Sigmoid colon (tissue), 7 donors: ENCODE results near the gene ZNF654. TPM values are rescaled to one million over a fixed set of nuclear protein-coding genes. Genes with fewer than 3 reads are reported as not detected.

Experiments used
- DNase-seq: peaks from one replicate; pipeline ENCODE4 v3.0.0-alpha.2; 2019
- H3K27ac ChIP-seq, 4 donors: fragments of 200-600 bp; sonication (generic); one replicate each; pipeline ENCODE4 v1.5.1; 2016 to 2019; ENCODE audit warnings: mild to moderate bottlenecking in 1 of 4
- H3K27me3 ChIP-seq, 3 donors: fragments of 200-600 bp; sonication (generic); one replicate each; pipeline ENCODE4 v1.5.1; 2019; ENCODE audit warnings: mild to moderate bottlenecking in 1 of 3
- H3K36me3 ChIP-seq, 4 donors: fragments of 200-600 bp; sonication (generic); one replicate each; pipeline ENCODE4 v1.5.1; 2016 to 2019
- H3K4me1 ChIP-seq, 4 donors: fragments of 200-600 bp; sonication (generic); one replicate each; pipeline ENCODE4 v1.5.1; 2017 to 2019
- H3K4me3 ChIP-seq, 4 donors: fragments of 200-600 bp; sonication (generic); one replicate each; pipeline ENCODE4 v1.5.1; 2017 to 2019; ENCODE audit warnings: mild to moderate bottlenecking in 2 of 4, moderate library complexity in 1 of 4
- H3K9me3 ChIP-seq, 4 donors: fragments of 200-600 bp in 3 of 4; sonication (generic) in 3 of 4; one replicate each; pipeline versions ENCODE4 v1.5.1 to v1.6.1; 2013 to 2019
- CTCF ChIP-seq, 4 experiments: fragments of 450-650 bp in 3 of 4; fragments of 200-600 bp in 1 of 4; IDR thresholded peaks; one replicate each; pipeline ENCODE4 v1.5.1; 2016 to 2019; ENCODE audit warnings: antibody characterized with exemption in 4 of 4, mild to moderate bottlenecking in 3 of 4, moderate library complexity in 2 of 4
- EP300 ChIP-seq, 4 donors: sonication (generic); formaldehyde crosslinking; IDR thresholded peaks; one replicate each; pipeline ENCODE4 v1.6.1; 2017; ENCODE audit warnings: antibody characterized with exemption in 4 of 4
- POLR2A ChIP-seq, 2 donors: fragments of 450-650 bp; IDR thresholded peaks; one replicate each; pipeline ENCODE4 v1.6.1; 2016; ENCODE audit warnings: antibody characterized with exemption in 2 of 2, mild to moderate bottlenecking in 2 of 2, moderate library complexity in 2 of 2
- POLR2AphosphoS5 ChIP-seq, 4 donors: sonication (generic); formaldehyde crosslinking; IDR thresholded peaks; one replicate each; pipeline ENCODE4 v1.6.1; 2017; ENCODE audit warnings: antibody characterized with exemption in 4 of 4
- WGBS, 2 donors: extraction: QIAGEN DNeasy Blood & Tissue Kit; methylation state at CpG; one replicate each; pipeline ENCODE4 v1.1.7; 2013; 5-methylcytosine and 5-hydroxymethylcytosine counted together
- intact Hi-C: fragments of 100-400 bp; cut with DNase I; formaldehyde crosslinking; loops from one replicate; pipeline ENCODE4 v1.15.1; 2023
- polyA plus RNA-seq, 3 donors: library from polyadenylated mRNA; stranded (reverse); fragments of 200-250 nt; gene quantifications; one replicate each; pipeline ENCODE4 v1.2.3, GENCODE V29; 2013
- total RNA-seq, 4 donors: library from RNA; depleted of rRNA; stranded (reverse); fragments of >200 nt; gene quantifications; one replicate each; pipeline ENCODE4 v1.1.0, GENCODE V29; 2016
- donor health status: healthy with polysubstance abuse.
- donor health status: Bipolar disorder and iron deficiency.
- donor health status: healthy.

The ZNF654 gene
- total and polyA plus RNA-seq, 7 donors: 3.0 to 20.2 (median 17.8) TPM

- 82 to 84% methylated on average over 4 of the region's 4 CpGs for WGBS, 2 donors
- Histone ChIP-seq H3K36me3 (no peaks in the 10 kb centered on the region), H3K27me3 (no peaks in the 10 kb centered on the region), H3K27ac (no peak overlapping the region), H3K4me1 (no peaks in the 10 kb centered on the region), H3K9me3 (no peaks in the 10 kb centered on the region), H3K4me3 (no peak overlapping the region)
- no peak for DNase-seq
- intact Hi-C loops: no loop called here
- no peak for TF ChIP-seq EP300 (IDR thresholded peaks at IDR 0.05)
- TF ChIP-seq POLR2A (IDR thresholded peaks at IDR 0.05): no peak
- no peak for TF ChIP-seq POLR2AphosphoS5 (IDR thresholded peaks at IDR 0.05)
- no peak for TF ChIP-seq CTCF (IDR thresholded peaks at IDR 0.05)
Observed at GRCh38 chr3:88191872-88192409, 132.9 kb downstream of the ZNF654 start.

- Histone ChIP-seq H3K27me3 (no peaks in the 10 kb centered on the region), H3K27ac (no peak overlapping the region), H3K4me3 (no peak overlapping the region), H3K9me3 (no peaks in the 10 kb centered on the region), H3K36me3 (no peaks in the 10 kb centered on the region), H3K4me1 (no peaks in the 10 kb centered on the region)
- intact Hi-C loops: no loop called here
- WGBS, 2 donors: 69 to 76% methylated on average over 3 of the region's 3 CpGs
- no peak for TF ChIP-seq POLR2AphosphoS5 (IDR thresholded peaks at IDR 0.05)
- TF ChIP-seq EP300 (IDR thresholded peaks at IDR 0.05): no peak
- TF ChIP-seq POLR2A (IDR thresholded peaks at IDR 0.05): no peak
- no peak for TF ChIP-seq CTCF (IDR thresholded peaks at IDR 0.05)
- no peak for DNase-seq
Observed at GRCh38 chr3:88192631-88193030, 133.6 kb downstream of the ZNF654 start.

Other genes with a start within 250 kb of the ZNF654 start
- gene CGGBP1, start 250 bp upstream of the ZNF654 start, total RNA-seq: 10 to 100 TPM; 62.2 to 80.6 (median 73.9) TPM
- 10 to 100 TPM; 24.6 to 37.8 (median 30.5) TPM for gene CGGBP1, start 250 bp upstream of the ZNF654 start, polyA plus RNA-seq
- 10 to 100 TPM; 16.6 to 19.3 (median 17.3) TPM for gene C3orf38, start 90.7 kb downstream of the ZNF654 start, total RNA-seq
- 10 to 100 TPM in 2 of 3 donors, 1 to 10 TPM in 1; 9.1 to 19.2 (median 11.4) TPM for gene C3orf38, start 90.7 kb downstream of the ZNF654 start, polyA plus RNA-seq